OCI-LY1 (cell line): ENCODE results near the gene PPP1R12B.

Source experiments
- H2AFZ ChIP-seq: fragments of 200-600 bp; sonication (generic), shearing (Covaris generic); 2 replicates; pipeline ENCODE4 v1.6.0; 2014; ENCODE audit warnings: antibody characterized with exemption, mild to moderate bottlenecking, low read length
- H3F3A ChIP-seq: fragments of 200-600 bp; sonication (generic), shearing (Covaris generic); 2 replicates; pipeline ENCODE4 v1.6.0; 2014; ENCODE audit warnings: mild to moderate bottlenecking, antibody characterized with exemption, low read length, moderate library complexity; ENCODE audit not compliant: insufficient read depth
- H3K27ac ChIP-seq: fragments of 200-600 bp; sonication (generic); 2 replicates; pipeline ENCODE4 v1.5.1; 2014; ENCODE audit warnings: low read length, mixed run types, mild to moderate bottlenecking, low read depth; ENCODE audit not compliant: poor library complexity, severe bottlenecking
- H3K27me3 ChIP-seq: fragments of 200-600 bp; sonication (generic); 2 replicates; pipeline ENCODE4 v1.6.0; 2014; ENCODE audit warnings: antibody characterized with exemption, mild to moderate bottlenecking, low read length, moderate library complexity; ENCODE audit not compliant: insufficient read depth
- H3K36me3 ChIP-seq: fragments of 200-600 bp; sonication (generic); 2 replicates; pipeline ENCODE4 v1.6.1; 2014; ENCODE audit warnings: mild to moderate bottlenecking, antibody characterized with exemption, low read length, moderate library complexity, mixed read lengths; ENCODE audit not compliant: insufficient read depth
- H3K4me1 ChIP-seq: fragments of 200-600 bp; sonication (generic); 2 replicates; pipeline ENCODE4 v1.5.1; 2014; ENCODE audit warnings: mild to moderate bottlenecking, low read length, moderate library complexity; ENCODE audit not compliant: insufficient read depth, severe bottlenecking
- H3K4me2 ChIP-seq: fragments of 200-600 bp; sonication (generic), shearing (Covaris generic); 2 replicates; pipeline ENCODE4 v1.6.1; 2014; ENCODE audit warnings: low read length
- H3K4me3 ChIP-seq: fragments of 200-600 bp; sonication (generic); 2 replicates; pipeline ENCODE4 v1.5.1; 2014; ENCODE audit warnings: low read length, low read depth, mild to moderate bottlenecking, mixed read lengths; ENCODE audit not compliant: poor library complexity, severe bottlenecking
- H3K79me2 ChIP-seq: fragments of 200-600 bp; shearing (Covaris generic); 2 replicates; pipeline ENCODE4 v1.6.1; 2016; ENCODE audit warnings: mixed run types, low read length, mixed read lengths; ENCODE audit not compliant: insufficient read depth
- H3K9ac ChIP-seq: fragments of 200-600 bp; sonication (generic), shearing (Covaris generic); 2 replicates; pipeline ENCODE4 v1.6.1; 2014; ENCODE audit warnings: mild to moderate bottlenecking, low read length, mixed read lengths
- H3K9me2 ChIP-seq: fragments of 200-600 bp; sonication (generic), shearing (Covaris generic); 2 replicates; pipeline ENCODE4 v1.6.1; 2014; ENCODE audit warnings: low read depth, mild to moderate bottlenecking, low read length, mixed read lengths
- H3K9me3 ChIP-seq: fragments of 200-600 bp; shearing (Covaris generic); 2 replicates; pipeline ENCODE4 v1.6.1; 2014; ENCODE audit warnings: low read length, mixed read lengths
- H4K20me1 ChIP-seq: fragments of 200-600 bp; sonication (generic), shearing (Covaris generic); 2 replicates; pipeline ENCODE4 v1.6.0; 2016; ENCODE audit warnings: mild to moderate bottlenecking, low read length; ENCODE audit not compliant: insufficient read depth
- EZH2 ChIP-seq: fragments of 200-600 bp; sonication (generic), shearing (Covaris generic); IDR thresholded peaks from 2 replicates; pipeline ENCODE4 v1.8.0; 2017; ENCODE audit warnings: borderline replicate concordance, mixed run types, mild to moderate bottlenecking, antibody characterized with exemption, low read length, moderate library complexity, mixed read lengths
- TF ChIP-seq, protein P1 (sequence below): fragments of 200-600 bp; sonication (generic), shearing (Covaris generic); IDR thresholded peaks from 2 replicates; pipeline ENCODE4 v1.5.1; 2017; ENCODE audit warnings: mild to moderate bottlenecking, antibody characterized with exemption, low read length, moderate library complexity, mixed read lengths

Gene PPP1R12B

DNA sequence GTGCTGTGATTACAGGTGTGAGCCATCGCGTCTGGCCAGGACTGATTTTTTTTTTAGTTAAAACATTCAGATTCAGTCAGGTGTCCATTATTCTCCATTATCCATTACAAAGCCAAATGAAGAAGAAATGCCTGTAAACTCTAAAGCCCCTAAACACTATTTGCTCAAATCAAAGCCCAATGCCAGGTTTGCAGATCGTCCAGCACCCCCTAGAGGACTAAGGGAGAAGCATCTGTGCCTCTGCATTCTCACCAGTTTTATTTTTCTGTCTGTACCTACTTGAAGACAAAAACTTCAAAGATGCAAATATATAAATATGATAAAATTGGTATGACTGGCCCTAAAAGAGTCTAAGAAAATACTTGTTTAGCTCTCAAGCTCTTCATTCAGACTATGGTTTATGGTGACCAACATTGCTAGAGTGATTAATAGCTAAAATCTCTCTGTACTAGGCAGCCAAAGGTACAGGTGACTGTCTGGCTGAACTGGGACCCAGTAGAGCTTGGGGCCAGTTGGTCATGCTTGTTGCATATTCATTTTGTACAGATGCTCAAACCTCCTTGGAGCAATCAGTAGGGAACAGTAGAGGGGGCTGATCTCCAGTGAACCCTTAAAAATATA, 223.3 kb downstream of the PPP1R12B start:
- H3K4me3 ChIP-seq = no peak overlapping the region
- no peak for TF ChIP-seq EZH2
- TF ChIP-seq, protein P1, sequence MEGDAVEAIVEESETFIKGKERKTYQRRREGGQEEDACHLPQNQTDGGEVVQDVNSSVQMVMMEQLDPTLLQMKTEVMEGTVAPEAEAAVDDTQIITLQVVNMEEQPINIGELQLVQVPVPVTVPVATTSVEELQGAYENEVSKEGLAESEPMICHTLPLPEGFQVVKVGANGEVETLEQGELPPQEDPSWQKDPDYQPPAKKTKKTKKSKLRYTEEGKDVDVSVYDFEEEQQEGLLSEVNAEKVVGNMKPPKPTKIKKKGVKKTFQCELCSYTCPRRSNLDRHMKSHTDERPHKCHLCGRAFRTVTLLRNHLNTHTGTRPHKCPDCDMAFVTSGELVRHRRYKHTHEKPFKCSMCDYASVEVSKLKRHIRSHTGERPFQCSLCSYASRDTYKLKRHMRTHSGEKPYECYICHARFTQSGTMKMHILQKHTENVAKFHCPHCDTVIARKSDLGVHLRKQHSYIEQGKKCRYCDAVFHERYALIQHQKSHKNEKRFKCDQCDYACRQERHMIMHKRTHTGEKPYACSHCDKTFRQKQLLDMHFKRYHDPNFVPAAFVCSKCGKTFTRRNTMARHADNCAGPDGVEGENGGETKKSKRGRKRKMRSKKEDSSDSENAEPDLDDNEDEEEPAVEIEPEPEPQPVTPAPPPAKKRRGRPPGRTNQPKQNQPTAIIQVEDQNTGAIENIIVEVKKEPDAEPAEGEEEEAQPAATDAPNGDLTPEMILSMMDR = peak; percentile 88
- H3K9me3 ChIP-seq = no peaks in the 10 kb centered on the region
- no peaks in the 10 kb centered on the region for H3F3A ChIP-seq
- H3K27me3 ChIP-seq = no peaks in the 10 kb centered on the region
- H3K36me3 ChIP-seq = peaks cover 9% of the 10 kb centered on the region; the same call in 1 of the 2 replicates
- H2AFZ ChIP-seq = no peak overlapping the region
- no peak overlapping the region for H3K27ac ChIP-seq
- no peak overlapping the region for H3K9ac ChIP-seq
- H3K9me2 ChIP-seq = no peaks in the 10 kb centered on the region
- no peaks in the 10 kb centered on the region for H4K20me1 ChIP-seq
- no peak overlapping the region for H3K4me2 ChIP-seq
- H3K79me2 ChIP-seq = no peaks in the 10 kb centered on the region
- H3K4me1 ChIP-seq = peaks cover 2% of the 10 kb centered on the region

DNA sequence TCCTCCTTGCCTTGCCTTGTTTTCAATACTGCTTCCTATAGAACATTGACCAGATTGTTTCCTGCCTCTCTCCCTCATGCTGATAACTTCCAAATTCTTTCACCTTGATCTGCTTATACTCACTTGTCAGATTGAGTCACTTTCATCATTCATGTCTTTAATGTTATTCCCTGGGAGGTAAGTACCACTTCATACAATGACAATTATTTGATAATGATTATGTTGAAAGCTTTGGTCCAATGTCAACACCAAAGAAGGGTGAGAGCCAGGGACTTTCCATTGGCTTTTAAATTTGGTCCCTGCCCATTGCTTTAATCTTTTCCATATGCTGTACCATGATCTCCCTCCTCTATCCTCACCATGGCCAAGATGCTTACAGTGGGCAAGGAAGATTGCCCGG, 224.4 kb downstream of the PPP1R12B start:
- TF ChIP-seq EZH2 = no peak
- TF ChIP-seq, protein P1 = no peak
- Histone ChIP-seq H3K9me3 (no peaks in the 10 kb centered on the region), H3K79me2 (no peaks in the 10 kb centered on the region), H3K9me2 (no peaks in the 10 kb centered on the region), H3K27ac (no peak overlapping the region), H3K27me3 (no peaks in the 10 kb centered on the region), H3K4me1 (no peaks in the 10 kb centered on the region), H3K36me3 (peaks cover 5% of the 10 kb centered on the region; the same call in 1 of the 2 replicates), H3F3A (no peaks in the 10 kb centered on the region), H3K4me3 (no peak overlapping the region), H2AFZ (no peak overlapping the region), H3K4me2 (no peak overlapping the region), H4K20me1 (no peaks in the 10 kb centered on the region), H3K9ac (no peak overlapping the region)

DNA sequence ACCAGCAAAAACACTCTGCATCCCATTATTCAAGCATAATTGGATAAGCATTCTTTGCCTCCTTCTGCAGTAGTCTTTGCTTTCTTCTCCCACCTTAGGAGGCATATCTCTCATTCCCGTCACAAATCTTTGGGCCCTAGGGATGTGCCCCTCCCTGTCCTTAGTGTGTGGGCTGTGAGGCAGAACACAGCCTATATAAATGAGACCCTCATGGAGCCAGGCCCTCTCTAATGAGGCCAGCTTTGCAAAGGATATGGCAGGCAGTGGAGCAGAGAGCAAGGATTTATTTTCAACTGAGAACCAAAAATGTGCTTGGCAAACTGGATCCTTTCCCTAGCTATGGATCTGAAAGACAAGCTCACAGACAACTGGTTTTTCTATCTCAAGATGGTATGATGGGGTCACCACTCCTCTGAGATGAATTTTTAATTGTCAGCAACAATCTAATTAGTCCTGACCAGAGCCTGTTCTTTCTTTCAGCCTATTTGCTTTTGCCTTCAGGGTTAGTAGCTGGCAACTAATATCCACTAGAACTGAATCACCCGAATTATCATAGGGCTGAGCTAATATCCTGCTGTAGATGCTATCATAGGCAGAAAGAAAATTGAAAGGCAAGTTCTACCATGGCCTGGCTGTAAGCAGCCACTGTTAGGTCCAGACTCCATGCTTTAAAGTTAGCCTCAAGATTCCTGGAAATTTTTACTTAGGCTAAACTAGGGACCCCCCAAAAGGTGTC, 227.6 kb downstream of the PPP1R12B start:
- TF ChIP-seq, protein P1 = no peak
- TF ChIP-seq EZH2 = no peak
- no peaks in the 10 kb centered on the region for H3F3A ChIP-seq
- no peak overlapping the region for H3K9ac ChIP-seq
- no peaks in the 10 kb centered on the region for H3K36me3 ChIP-seq
- no peak overlapping the region for H3K4me2 ChIP-seq
- no peaks in the 10 kb centered on the region for H3K9me3 ChIP-seq
- H2AFZ ChIP-seq = no peak overlapping the region
- H3K27me3 ChIP-seq = no peaks in the 10 kb centered on the region
- H4K20me1 ChIP-seq = no peaks in the 10 kb centered on the region
- H3K9me2 ChIP-seq = no peaks in the 10 kb centered on the region
- no peaks in the 10 kb centered on the region for H3K79me2 ChIP-seq
- no peak overlapping the region for H3K4me3 ChIP-seq
- H3K27ac ChIP-seq = no peak overlapping the region
- no peaks in the 10 kb centered on the region for H3K4me1 ChIP-seq
